ENCODE results near the gene CALHM5.

CALHM5 gene

DNA sequence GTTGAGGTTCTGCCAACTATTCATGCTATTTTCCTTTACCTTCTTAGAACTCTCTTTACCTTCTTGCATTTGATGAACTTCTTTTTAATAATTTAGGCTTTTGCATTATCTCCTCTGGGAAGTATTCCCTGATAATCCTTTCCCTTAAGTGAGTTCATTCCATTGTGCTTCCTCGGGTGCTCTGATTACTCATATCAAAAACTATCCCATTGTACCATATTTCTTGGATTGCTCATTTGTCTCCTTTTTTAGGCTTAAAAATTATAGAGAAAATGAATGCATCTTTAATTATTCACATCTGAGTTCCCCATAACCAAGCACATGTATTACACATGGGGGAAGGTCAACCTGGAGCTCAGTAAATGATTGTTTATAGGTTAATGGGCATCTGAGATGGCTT is 44.6 kb downstream of the CALHM5 start:
- DNase-seq: no peak

DNA sequence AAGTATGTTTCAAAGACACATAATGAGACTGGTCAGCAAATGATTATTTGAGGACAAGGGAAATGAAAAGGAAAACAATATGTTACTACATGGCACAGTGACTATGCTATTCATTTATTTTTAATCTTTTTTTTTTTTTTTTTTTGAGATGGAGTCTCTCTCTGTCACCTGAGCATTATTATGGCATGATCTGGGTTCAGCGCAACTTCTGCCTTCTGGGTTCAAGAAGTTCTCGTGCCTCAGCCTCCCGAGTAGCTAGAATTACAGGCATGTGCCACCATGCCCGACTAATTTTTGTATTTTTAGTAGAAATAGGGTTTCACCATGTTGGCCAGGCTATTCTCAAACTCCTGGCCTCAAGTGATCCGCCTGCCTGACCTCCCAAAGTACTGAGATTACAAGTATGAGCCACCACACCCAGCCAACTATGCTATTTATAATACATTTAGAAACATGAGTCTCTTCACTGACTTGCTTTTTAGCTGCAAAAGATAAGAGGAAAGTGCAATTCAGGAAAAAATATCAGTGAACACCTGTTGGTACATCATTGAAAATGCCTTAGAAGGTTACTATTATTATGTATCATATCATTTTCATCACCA is 45.5 kb downstream of the CALHM5 start:
- no peak for DNase-seq

DNA sequence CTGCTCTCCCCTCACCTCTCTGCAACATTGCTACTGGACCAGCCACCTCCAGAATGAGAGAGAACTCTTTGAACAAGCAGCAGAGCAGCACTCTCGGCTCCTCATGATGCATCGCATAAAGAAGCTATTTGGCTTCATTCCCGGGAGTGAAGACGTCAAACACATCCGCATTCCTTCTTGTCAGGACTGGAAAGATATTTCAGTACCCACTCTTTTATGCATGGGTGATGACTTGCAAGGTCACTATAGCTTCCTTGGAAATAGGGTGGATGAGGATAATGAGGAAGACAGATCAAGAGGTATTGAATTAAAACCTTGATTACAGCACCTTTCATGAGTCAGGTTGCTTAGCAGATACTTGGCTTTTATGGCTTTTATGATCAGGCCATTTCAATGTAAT is 46.5 kb downstream of the CALHM5 start:
- no peak for DNase-seq

DNA sequence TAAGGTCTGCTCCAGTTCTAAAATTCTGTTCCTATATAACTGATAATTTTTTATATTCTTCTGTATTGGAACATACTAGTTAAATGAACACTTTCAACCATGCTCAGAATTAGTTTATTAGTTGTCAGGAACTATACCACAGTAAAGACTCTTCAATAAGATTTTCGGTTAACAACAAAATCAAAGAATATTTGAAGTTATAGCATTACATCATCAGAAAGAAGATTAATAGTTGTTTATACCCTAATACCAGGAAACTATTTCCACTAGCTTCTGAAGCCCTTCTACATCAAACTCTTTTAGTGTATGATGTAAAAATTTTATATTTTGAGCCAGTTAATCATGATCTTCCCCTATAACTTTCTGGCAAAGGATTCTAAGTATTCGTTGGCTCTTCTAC is 48.7 kb downstream of the CALHM5 start:
- DNase-seq: no peak

DNA sequence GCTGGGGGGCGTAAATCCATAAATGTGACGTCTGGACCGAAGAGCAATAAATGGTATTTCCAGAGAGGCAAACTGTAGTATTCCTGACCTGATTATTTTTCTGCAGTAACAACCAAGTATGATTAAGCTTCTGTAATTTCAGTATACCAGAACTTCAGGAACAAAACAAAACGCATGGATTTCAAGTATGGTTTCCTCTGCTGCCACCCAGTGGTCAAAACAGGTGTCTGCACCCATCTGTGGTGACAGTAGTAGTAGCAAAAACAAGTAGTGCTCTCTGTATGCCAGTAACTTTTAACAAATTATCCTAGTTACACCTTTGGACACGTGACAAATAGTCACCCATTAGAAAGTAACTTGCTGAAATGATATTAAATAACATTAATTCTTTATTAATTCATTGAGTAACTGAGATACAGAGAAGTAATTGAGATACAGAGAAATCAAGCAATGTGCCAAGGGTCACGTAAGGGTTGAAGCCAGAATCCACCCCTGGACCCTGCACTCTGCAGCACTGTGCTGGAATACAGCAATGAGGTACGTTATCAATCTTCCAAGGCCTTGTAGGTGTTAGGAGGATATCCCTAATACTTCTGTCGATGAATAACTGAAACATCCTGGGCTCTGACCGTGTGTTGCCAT is 50.1 kb downstream of the CALHM5 start:
- peak; percentile 59 for DNase-seq

DNA sequence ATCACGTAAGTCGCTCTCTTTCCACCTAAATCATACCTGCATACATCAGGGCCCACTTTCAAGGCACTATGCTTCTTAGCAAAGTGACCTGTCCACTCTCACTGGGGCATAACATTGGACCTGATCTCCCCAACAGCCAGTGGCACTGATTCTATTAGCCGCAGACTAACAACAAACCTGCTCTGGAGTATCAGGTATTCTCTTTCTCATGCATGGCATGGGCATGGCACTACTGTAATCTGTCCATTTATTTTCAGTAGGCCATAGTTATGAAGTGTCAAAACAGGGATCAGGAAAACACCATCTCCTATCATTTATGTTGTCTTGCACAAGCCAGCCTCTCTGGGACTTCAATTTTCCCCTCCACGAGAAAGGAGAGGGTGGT is 50.6 kb downstream of the CALHM5 start:
- no peak for DNase-seq

DNA sequence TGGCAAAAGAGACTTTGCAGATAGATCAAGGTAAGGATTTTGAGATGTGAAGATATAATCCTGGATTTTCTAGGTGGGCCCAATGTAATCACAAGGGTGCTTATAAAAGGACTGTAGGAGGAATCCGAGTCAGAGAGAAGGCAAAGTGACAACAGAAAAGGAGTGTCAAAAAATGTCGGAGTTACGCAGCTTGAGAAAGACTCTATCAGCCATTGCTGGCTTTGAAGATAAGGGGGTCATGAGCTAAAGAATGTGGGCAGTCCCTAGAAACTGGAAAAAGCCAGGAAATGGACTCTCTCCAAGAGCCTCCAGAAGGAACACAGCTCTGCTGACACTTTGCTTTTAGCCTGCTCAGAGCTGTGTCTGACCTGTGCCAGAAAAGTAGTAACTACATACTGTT is 51.2 kb downstream of the CALHM5 start:
- DNase-seq: no peak

DNA sequence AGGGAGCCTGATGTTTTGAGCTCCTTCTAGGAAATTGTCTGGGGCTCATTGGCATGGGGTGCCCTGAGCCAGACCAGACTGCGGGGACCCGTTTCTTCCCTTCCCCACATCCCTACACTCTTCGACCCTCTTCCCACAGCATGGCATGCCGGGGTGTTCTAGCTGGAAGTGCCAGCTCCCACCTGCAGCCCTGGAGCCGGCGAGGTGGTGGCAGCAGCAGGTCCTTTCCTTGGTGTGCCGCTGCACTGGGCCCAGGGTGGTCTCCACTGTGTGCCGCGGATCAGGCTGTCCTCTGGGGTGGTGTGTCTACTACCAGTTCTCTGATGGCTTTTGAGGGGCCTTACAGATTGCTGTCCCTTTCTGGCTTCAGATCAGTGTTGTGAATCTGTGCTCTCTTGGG is 52.4 kb downstream of the CALHM5 start:
- DNase-seq: no peak

DNA sequence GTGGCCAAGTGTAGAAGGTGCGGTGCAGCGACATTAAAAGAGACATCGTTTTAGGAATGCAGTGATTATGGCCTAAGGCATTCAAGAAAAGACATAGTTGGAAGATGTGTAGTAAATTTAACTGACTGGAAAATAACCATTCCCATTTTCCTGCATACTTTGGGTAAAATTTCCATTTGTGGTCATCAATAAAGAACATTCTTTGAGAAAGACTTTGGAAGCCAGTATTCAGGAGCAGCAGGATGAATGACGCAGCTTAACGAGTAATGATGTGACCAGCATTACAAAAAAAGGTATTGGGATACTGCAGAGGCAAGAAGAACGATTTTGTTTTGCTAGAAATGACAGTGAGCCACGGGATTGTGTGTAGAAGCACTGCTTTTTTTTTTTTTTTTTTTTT is 52.9 kb downstream of the CALHM5 start:
- no peak for DNase-seq

DNA sequence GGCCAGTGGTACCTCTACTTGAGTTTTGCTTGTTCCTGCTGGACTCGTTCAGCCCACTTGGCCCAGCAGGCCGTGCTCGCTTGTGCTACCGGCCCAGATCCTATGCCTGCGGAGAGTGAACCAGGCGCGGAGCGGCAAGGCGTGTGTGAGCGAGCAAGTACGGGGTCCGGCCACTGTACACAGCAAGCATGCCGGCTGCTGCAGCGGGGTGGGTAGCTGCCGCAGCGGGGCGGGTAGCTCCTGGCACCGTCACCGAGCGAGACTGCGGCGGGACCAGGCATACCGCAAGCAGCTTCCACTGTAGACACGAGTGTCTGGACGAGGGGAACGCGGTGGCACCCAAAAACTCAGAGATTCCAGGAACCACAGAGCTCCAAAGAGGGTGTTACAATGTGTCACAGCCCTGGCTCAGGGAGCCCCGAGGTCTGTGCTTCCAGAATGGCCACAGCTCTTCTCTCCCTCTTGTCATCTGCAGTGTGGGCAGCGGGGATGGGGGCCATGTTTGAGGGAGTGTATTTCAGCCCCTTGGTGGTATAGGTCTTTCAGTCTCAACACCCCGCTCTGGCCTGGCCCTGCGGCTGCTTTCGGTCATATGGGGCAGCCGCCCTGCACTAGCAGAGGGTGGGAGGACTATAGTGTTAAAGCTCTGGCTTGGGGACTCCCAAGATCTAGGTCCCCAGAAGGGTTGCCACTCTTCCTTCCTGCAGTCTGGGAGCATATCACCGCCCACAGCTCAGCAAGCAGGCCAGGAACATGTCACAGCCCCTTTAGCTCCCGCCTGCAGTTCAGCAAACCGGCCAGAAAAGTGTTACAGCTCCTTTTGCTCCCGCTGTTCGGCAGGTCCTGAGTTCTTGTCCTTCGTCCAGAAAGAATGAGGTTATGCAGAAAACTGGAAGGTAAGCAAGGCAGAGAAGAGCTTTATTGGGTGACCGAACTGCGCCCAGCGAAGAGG is 53.8 kb downstream of the CALHM5 start:
- DNase-seq: no peak

DNA sequence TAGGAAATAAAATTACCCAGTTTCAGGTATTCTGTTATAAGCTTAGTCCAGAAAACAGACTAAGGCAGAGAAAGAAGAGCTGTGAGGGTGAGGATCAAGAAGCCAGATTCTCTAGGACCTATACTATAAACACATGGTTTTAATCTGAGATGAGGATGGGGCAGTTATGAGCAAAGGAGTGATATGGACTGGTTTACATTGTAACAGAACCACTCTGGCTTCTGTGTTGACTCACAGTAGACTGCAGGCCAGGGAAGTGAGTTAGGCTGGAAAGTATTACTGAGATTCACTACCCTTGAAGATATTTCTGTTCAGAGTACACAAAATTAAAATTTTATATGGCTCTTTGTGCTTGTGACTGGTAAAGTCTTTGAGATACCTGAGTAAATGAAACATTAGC is 56.7 kb downstream of the CALHM5 start:
- no peak for DNase-seq

DNA sequence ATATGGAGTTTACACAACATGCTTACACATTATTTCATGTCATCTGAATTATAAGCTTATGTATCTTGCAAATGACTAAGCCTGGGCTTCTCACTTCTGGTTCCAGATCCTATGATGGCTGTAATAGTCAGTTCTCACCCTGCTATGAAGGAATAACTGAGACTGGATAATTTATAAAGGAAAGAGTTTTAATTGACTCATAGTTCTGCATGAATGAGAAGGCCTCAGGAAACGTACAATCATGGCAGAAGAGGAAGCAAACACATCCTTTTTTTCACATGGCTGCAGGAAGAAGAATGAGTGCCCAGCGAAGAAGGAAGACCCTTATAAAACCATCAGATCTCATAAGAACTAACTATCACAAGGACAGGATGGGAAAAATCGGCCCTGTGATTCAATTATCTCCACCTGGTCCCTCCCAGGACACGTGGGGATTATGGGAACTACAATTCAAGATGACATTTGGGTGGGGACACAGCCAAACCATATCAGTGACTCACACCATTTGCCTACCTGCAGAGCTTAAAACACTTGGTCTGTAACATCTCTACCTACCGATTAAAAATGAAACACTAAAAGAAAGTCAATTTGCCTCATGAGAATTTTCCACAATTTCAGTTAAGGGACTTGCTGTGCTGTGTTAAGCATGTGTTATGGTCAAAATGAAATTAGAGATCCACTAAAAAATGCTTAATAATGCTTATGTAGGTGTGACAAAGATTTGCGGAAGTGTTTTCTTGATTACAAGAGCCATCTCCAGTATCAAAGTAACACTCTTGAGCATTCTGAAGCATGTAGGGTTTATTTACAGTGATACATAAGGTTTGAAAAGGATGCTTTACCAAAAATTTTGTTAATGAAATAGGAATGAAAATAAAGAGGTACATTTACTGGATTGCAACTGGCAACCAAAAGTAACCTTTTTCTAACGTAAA is 57.6 kb downstream of the CALHM5 start:
- DNase-seq: no peak

DNA sequence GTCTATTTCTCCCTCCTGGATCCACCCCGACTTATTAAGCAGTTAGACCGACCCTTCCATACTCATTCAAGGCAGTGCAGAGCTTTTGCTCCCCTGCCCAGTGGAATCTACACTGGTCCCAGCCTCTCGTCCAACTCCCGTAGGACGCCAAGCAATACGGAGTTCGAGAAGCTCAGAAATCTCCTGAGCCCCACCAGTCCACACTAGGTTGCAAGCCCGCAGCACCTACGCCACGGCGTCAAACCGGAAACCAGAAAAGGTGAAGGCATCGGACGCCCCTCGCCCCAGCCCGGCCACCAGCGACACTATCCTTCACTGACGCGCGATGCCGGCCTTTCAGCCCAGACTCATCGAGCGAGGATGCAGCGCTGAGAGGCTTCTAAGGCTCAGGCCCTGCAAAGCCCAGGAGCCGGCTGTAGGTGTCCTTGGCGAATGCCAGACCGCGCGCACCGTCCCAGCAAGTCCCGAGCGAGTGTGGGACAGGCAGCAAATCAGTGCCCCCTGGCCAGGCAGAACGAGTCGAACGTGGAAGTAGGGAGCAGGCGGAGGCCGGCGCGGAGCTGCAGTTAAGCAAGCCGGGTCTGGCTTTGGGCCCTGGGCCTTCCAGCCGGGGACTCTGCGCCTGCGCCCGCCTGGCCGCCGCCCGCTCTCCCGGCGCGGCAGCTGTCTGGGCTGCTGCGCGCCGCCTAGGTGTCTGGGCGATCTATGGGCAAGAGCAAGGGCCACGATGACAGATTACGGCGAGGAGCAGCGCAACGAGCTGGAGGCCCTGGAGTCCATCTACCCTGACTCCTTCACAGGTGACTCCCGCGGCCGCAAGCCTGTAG is 59.6 kb downstream of the CALHM5 start, which contains the start of gene RWDD1:
Gene RWDD1, plus strand, starts transcription at position 649 of the 827 bp plus-strand sequence. Its CDS starts 79 bp downstream, at position 728.
- DNase-seq: peak; percentile 99

DNA sequence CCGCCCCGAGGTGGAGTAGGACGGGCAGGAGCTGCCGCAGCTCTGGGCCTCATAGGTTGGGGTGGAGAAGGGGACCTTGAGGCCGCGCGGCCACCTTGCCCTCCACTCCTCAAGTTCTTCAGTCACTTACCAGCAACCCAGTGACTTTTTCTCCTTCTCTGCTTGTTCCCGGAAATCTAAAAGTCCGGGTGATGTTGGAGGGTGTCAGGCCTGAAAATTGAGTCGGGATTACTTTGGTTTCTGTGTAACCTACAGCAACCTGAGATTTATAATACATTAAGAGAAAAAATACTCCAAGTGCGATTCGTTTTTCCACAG is 60.2 kb downstream of the CALHM5 start:
- no peak for DNase-seq

DNA sequence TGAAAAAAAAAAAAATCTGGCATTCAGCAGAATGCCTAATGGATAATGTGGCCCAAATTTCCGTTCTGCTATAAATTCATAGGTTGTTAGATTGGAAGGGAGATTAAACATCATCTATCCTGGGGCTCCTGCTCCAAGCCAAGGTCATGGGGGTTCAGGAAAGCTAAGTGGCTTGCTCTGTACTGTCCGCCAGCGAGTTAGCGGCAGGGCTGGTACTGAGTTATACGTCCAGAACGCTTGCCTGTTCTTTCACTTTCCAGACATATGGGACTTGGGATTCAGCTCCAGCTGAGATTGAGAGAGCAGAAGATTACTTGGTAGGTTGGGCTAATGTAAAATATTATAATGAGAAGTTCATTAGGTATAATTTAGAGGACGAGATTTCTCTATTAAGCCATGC is 60.7 kb downstream of the CALHM5 start:
- no peak for DNase-seq
